ENCODE results near the gene SYNC. TPM values are rescaled to one million over a fixed set of nuclear protein-coding genes. Genes with fewer than 3 reads are reported as not detected.

The SYNC gene
- total and polyA plus RNA-seq, 2 donors (not counting 3 experiments of a cell fraction or from before 2014, with no cell fraction given): 3.5 to 9.4 TPM

DNA sequence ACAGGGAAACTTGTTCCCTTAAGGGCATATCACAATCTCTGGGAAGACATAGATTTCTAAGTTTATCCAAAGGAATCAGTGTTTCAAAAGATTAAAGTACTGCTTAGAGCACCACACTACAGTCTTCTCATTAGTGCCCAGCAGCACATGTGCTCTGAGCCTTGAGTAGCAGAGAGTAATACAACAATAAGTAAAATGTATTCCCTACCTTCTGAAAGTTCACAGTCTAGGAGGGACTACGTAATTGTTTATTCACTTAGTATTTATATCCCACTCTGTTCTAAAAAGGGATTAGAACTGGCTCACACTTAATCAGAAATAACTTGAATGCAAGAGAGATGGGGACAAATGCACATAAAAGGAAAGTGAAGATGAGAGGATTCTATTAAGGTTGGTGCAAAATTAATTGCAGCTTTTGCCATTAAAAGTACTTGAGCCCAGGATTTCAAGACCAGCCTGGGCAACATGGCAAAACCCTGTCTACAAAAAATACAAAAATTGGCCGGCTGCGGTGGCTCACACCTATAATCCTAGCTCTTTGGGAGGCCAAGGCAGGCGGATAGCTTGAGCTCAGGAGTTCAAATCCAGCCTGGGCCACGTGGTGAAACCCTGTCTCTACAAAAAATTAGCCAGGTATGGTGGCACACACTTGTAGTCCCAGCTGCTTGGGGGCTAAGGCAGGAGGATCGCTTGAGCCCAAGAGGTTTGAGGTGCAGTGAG lies 9.0 kb downstream of the SYNC start:
- H3K79me2 ChIP-seq (ENCODE audit: control insufficient read depth, insufficient read depth, low read length): no peaks in the 10 kb centered on the region
- no peak for FAIRE-seq
- DNase-seq (ENCODE audit: low read depth, low spot score): no peak

More for the DNA sequence above, 9.0 kb downstream of the SYNC start:
- Histone ChIP-seq H3K4me3 (replicated peaks in 1 of 3; ENCODE audit: insufficient read depth in 1 of 3, low read depth in 1 of 3, low read length in 3 of 3) (no peak overlapping the region), H3K27ac (ENCODE audit: insufficient read depth, low read depth, low read length) (no peak overlapping the region), H2AFZ (ENCODE audit: low read depth, low read length) (no peak overlapping the region), H3K27me3 (ENCODE audit: control insufficient read depth in 2 of 2, insufficient read depth in 2 of 2, low read length in 2 of 2) (no peaks in the 10 kb centered on the region), H3K9ac (replicated peaks; ENCODE audit: extremely low read depth, insufficient read depth, low read length) (no peak overlapping the region), H3K4me2 (ENCODE audit: insufficient read depth, low read length) (no peak overlapping the region), H3K36me3 (ENCODE audit: control insufficient read depth in 2 of 2, extremely low read depth in 1 of 2, insufficient read depth in 2 of 2, low read length in 2 of 2) (no peaks in the 10 kb centered on the region), H3K9me1 (replicated peaks; ENCODE audit: control insufficient read depth, extremely low read depth, insufficient read depth, low read length) (no peaks in the 10 kb centered on the region), H3K9me3 (replicated peaks; ENCODE audit: control insufficient read depth, insufficient read depth, low read length) (no peaks in the 10 kb centered on the region), H3K4me1 (ENCODE audit: control insufficient read depth, extremely low read depth, insufficient read depth, low read length) (peaks cover 9% of the 10 kb centered on the region), H4K20me1 (replicated peaks; ENCODE audit: control insufficient read depth, extremely low read depth, insufficient read depth, low read length) (no peaks in the 10 kb centered on the region)
- TF ChIP-seq POLR2AphosphoS5 (IDR thresholded peaks at IDR 0.05; ENCODE audit: insufficient read depth, low read depth, low read length) (no peak), MYC (IDR thresholded peaks at IDR 0.05; ENCODE audit: low read depth, low read length) (no peak), JUN (IDR thresholded peaks at IDR 0.05; ENCODE audit: borderline replicate concordance, insufficient read depth, insufficient read length, low read depth) (no peak), POLR2A (IDR thresholded peaks at IDR 0.05; ENCODE audit: low read depth, low read length) (no peak), CTCF (IDR thresholded peaks at IDR 0.05; ENCODE audit: extremely low read depth in 1 of 2, insufficient read depth in 1 of 2, low read depth in 1 of 2, low read length in 2 of 2) (no peak), GATA2 (IDR thresholded peaks at IDR 0.05; ENCODE audit: insufficient read depth, insufficient read length, low read depth, low read length) (no peak), MAX (IDR thresholded peaks at IDR 0.05; ENCODE audit: insufficient read depth, insufficient read length) (no peak), FOS (IDR thresholded peaks at IDR 0.05; ENCODE audit: borderline replicate concordance, insufficient read depth, low read length) (no peak), EZH2 (IDR thresholded peaks at IDR 0.05; ENCODE audit: borderline replicate concordance, low read depth, low read length, severe bottlenecking) (no peak)
- CTCF ChIA-PET: interaction anchor here (1.7 to 1.9 kb wide), 3 partner anchors 19 to 174 kb away, joined by 11 to 13 read pairs (median 13); no protein-coding TSS in a partner anchor
- intact Hi-C loops (cut with micrococcal nuclease): no loop called here
- POLR2A ChIA-PET: no interaction called here
- no TSS peak for BruUV-seq (replicated peaks)
- dilution Hi-C loops (cut with MboI; ENCODE audit: extremely low pct_ligation_motif_present, low sequenced_read_pairs): no loop called here
